Tibial nerve (tissue), 4 donors: ENCODE results near the gene LAIR2.

ENCODE experiments used
- EP300 ChIP-seq, 2 donors: sonication (generic); formaldehyde crosslinking; IDR thresholded peaks; one replicate each; pipeline ENCODE4 v1.6.1; 2017; ENCODE audit warnings: antibody characterized with exemption in 2 of 2, mild to moderate bottlenecking in 1 of 2
- POLR2A ChIP-seq, 2 donors: fragments of 450-650 bp; IDR thresholded peaks; one replicate each; pipeline ENCODE4 v1.6.1; 2017; ENCODE audit warnings: antibody characterized with exemption in 2 of 2, mild to moderate bottlenecking in 2 of 2, moderate library complexity in 2 of 2
- TF ChIP-seq, protein P1 (sequence below), 5 experiments: fragments of 200-600 bp in 3 of 5; fragments of 450-650 bp in 2 of 5; sonication (generic) in 3 of 5; IDR thresholded peaks; one replicate each; pipeline ENCODE4 v1.5.1; 2016 to 2019; ENCODE audit warnings: antibody characterized with exemption in 5 of 5, mild to moderate bottlenecking in 3 of 5, moderate library complexity in 2 of 5

DNA sequence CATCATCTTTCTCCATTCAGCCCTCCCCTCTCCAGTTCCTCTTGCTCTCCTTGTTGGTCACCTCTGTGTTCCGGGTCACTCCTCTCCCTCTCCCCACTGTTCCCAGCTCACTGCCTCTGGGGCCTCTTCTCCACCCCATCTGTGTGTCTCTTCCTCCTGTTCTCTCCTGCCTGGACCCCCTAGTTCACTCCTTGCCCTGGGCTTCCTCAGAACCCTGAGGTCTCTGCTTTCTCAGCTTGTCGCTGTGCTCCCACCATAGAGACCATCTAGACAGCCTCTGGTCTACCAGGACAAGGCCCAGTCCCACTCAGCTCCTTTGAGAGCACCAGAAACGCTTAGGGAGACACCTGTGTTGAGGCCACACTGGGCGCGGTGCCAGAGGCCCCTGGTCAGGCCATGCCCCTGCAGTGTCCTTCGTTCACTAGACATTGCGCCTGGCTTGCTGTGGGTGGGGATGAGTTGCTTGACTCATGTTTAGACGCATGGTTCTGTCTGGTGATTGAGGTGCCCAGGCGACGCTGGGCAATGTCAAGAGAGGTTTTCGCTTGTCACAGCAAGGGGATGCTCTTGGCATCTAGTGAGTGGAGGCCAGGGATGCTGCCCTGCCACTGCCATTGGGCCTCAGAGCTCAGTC lies 43.9 kb upstream of the LAIR2 start:
- TF ChIP-seq, protein P1, sequence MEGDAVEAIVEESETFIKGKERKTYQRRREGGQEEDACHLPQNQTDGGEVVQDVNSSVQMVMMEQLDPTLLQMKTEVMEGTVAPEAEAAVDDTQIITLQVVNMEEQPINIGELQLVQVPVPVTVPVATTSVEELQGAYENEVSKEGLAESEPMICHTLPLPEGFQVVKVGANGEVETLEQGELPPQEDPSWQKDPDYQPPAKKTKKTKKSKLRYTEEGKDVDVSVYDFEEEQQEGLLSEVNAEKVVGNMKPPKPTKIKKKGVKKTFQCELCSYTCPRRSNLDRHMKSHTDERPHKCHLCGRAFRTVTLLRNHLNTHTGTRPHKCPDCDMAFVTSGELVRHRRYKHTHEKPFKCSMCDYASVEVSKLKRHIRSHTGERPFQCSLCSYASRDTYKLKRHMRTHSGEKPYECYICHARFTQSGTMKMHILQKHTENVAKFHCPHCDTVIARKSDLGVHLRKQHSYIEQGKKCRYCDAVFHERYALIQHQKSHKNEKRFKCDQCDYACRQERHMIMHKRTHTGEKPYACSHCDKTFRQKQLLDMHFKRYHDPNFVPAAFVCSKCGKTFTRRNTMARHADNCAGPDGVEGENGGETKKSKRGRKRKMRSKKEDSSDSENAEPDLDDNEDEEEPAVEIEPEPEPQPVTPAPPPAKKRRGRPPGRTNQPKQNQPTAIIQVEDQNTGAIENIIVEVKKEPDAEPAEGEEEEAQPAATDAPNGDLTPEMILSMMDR (IDR thresholded peaks at IDR 0.05) = no peak
- TF ChIP-seq POLR2A (IDR thresholded peaks at IDR 0.05) (no peak), EP300 (IDR thresholded peaks at IDR 0.05) (no peak)
